ENCODE measurements around the gene KRTAP29-1. TPM values are rescaled to one million over a fixed set of nuclear protein-coding genes. Genes with fewer than 3 reads are reported as not detected.

The KRTAP29-1 gene
- polyA plus RNA-seq, 2 of the 4 experiments (the other 2 are of a cell fraction) = not detected

DNA sequence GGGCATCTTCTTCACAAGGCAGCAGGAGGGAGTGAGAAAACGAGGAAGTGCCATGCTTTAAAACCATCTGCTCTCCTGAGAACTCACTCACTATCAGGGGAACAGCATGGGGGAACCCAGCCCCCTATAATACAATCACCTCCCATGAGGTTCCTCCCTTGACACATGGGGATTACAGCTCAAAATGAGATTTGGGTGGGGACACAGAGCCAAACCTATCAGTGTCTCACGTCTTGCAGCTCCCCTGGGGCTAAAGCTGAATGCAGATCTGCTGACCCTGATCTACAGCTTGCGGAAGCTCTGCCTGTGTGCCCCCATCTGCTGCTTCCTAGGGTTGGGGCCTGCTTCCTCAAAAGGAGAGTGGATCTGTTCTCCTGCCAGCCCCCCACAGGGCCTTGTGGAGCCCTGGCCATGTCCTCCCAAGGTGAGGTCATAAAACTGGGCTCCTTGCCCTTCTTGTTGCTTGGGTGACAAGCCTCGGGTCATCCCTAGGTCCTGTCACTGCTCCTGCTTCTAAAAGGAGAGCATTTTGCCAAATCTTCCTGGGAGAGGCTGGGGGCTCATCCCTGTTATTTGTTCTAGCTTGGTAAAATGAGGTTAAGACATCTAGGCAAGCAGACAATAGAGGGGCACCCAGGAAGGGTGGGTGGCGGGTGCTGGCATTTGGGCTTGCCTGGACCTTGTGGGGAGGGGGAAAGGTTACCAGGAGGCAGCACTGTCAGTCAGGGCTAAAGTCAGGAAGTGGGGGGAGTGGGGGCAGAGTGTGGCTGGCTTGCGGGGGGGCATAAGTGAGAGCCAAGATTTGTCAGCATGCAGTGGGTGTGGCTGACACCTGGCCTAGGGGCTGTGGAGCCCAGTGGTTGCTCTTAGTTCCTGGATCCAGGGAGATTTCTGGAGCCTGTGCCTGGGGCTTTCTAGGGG lies 32.0 kb upstream of the KRTAP29-1 start (continued):
- TF ChIP-seq CBX2 (IDR thresholded peaks at IDR 0.05; ENCODE audit: borderline replicate concordance, low read depth) (no peak), EP300 (IDR thresholded peaks at IDR 0.05) (no peak), ZFP36 (IDR thresholded peaks at IDR 0.05; ENCODE audit: borderline replicate concordance, partially characterized antibody) (no peak), TP53 (CRISPR knock-in tag; IDR thresholded peaks at IDR 0.05) (no peak), ZSCAN20 (CRISPR knock-in tag; IDR thresholded peaks at IDR 0.05) (no peak)

DNA sequence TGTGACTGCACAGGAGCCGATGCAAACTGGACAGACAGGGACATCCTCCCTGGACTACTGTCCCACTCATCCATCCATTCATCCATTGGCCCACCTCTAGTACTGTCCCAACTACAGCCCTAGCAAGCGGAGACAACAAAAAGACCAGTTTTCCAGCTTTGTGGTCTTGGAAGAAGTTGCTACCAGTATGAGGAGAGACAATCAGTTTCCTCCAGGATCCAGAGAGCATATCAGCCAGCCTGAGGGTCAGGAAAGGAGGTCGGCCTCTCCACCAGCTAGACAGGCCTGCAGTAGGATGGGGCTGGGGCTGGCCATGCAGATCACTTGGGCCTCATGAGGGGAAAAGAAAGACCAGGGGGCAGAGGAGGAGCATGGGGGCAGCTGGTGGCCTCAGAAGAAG lies 31.2 kb upstream of the KRTAP29-1 start:
- FAIRE-seq (no peak), DNase-seq (ENCODE audit: low read depth in 1 of 2, low spot score in 1 of 2) (no peak), ATAC-seq (no peak)
- TF ChIP-seq ZSCAN20 (CRISPR knock-in tag; IDR thresholded peaks at IDR 0.05) = no peak
- no peak for TF ChIP-seq POLR2A (IDR thresholded peaks at IDR 0.05; ENCODE audit: low read length)
- no peak for TF ChIP-seq KDM1A (IDR thresholded peaks at IDR 0.05; ENCODE audit: low read depth)
- TF ChIP-seq HOXA7 (CRISPR knock-in tag; IDR thresholded peaks at IDR 0.05) = no peak
- Histone ChIP-seq H3K4me1 (no peaks in the 10 kb centered on the region), H3K9me3 (no peaks in the 10 kb centered on the region), H3K27ac (no peak overlapping the region), H3K4me3 (no peak overlapping the region), H3K4me2 (no peak overlapping the region)
- 89% methylated on average over 3 of the region's 3 CpGs for WGBS (ENCODE audit: missing lambda C conversion rate)
- ChIA-PET POLR2A (no interaction called here), CTCF (interaction anchor here (1.3 to 5.5 kb wide), 6 partner anchors 12 to 477 kb away, joined by 3 to 35 read pairs (median 10); no protein-coding TSS in a partner anchor)

DNA sequence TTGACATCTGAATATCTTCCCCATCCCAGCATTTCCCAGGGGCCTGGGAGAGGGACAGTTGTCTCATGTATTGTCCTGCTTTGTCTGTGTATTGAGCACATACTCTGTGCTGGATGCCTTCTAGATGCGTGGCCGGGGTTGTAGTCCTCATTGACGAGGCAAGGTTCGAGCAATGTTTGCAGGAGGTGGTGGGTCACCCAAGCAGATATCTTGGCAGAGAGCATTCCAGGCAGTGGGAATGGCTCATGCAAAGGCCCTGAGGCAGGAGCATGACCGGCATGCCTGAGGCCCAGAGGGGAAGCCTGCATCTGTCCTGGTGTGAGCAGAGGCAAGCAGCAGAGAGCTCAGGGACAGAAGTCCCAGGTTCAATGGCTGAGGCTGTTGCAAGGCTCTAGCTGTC lies 30.4 kb upstream of the KRTAP29-1 start:
- Histone ChIP-seq H3K4me1 (no peaks in the 10 kb centered on the region), H3K4me2 (no peak overlapping the region), H3K9me3 (no peaks in the 10 kb centered on the region), H3K27ac (no peak overlapping the region), H3K4me3 (no peak overlapping the region)
- DNase-seq (ENCODE audit: low read depth in 1 of 2, low spot score in 1 of 2) (no peak), FAIRE-seq (no peak), ATAC-seq (no peak)
- 87% methylated on average over 5 of the region's 5 CpGs for WGBS (ENCODE audit: missing lambda C conversion rate)
- ChIA-PET POLR2A (no interaction called here), CTCF (interaction anchor here (1.5 to 5.5 kb wide), 7 partner anchors 11 to 476 kb away, joined by 4 to 35 read pairs (median 16); no protein-coding TSS in a partner anchor)
- TF ChIP-seq, protein P1, sequence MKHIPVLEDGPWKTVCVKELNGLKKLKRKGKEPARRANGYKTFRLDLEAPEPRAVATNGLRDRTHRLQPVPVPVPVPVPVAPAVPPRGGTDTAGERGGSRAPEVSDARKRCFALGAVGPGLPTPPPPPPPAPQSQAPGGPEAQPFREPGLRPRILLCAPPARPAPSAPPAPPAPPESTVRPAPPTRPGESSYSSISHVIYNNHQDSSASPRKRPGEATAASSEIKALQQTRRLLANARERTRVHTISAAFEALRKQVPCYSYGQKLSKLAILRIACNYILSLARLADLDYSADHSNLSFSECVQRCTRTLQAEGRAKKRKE (CRISPR knock-in tag; IDR thresholded peaks at IDR 0.05; ENCODE audit: low read depth) = no peak
- TF ChIP-seq CBX8 (IDR thresholded peaks at IDR 0.05) = no peak

DNA sequence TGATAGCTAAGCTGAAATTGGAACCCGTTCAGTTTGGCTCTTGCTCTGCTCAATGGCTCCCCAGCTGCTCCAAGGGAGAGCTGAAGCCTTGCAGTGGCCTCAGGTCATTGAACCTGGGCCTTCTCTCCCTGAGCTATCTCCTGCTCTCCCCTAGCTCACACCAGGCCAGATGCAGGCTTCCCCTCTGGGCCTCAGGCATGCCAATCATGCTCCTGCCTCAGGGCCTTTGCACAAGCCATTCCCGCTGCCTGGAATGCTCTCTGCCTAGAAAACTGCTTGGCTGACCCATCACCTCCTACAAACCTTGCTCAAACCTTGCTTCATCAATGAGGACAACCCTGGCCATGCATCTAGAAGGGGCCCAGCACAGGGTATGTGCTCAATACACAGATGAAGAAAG lies 29.6 kb upstream of the KRTAP29-1 start:
- Histone ChIP-seq H3K4me2 (no peak overlapping the region), H3K27ac (no peak overlapping the region), H3K4me1 (no peaks in the 10 kb centered on the region), H3K4me3 (no peak overlapping the region), H3K9me3 (no peaks in the 10 kb centered on the region)
- TF ChIP-seq SMC3 (IDR thresholded peaks at IDR 0.05) (no peak), HOXB13 (CRISPR knock-in tag; IDR thresholded peaks at IDR 0.05; ENCODE audit: low read depth) (no peak), EHMT2 (IDR thresholded peaks at IDR 0.05; ENCODE audit: low read depth) (no peak), JUN (IDR thresholded peaks at IDR 0.05) (no peak), CBX2 (IDR thresholded peaks at IDR 0.05; ENCODE audit: borderline replicate concordance, low read depth) (no peak), MAFK (IDR thresholded peaks at IDR 0.05; ENCODE audit: partially characterized antibody) (no peak)
- TF ChIP-seq, protein P2, sequence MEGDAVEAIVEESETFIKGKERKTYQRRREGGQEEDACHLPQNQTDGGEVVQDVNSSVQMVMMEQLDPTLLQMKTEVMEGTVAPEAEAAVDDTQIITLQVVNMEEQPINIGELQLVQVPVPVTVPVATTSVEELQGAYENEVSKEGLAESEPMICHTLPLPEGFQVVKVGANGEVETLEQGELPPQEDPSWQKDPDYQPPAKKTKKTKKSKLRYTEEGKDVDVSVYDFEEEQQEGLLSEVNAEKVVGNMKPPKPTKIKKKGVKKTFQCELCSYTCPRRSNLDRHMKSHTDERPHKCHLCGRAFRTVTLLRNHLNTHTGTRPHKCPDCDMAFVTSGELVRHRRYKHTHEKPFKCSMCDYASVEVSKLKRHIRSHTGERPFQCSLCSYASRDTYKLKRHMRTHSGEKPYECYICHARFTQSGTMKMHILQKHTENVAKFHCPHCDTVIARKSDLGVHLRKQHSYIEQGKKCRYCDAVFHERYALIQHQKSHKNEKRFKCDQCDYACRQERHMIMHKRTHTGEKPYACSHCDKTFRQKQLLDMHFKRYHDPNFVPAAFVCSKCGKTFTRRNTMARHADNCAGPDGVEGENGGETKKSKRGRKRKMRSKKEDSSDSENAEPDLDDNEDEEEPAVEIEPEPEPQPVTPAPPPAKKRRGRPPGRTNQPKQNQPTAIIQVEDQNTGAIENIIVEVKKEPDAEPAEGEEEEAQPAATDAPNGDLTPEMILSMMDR (IDR thresholded peaks at IDR 0.05) = no peak
- ChIA-PET POLR2A (no interaction called here), CTCF (interaction anchor here (0.9 to 5.5 kb wide), 9 partner anchors 10 to 475 kb away, joined by 3 to 40 read pairs (median 16); no protein-coding TSS in a partner anchor)
- ATAC-seq (no peak), DNase-seq (ENCODE audit: low read depth in 1 of 2, low spot score in 1 of 2) (no peak), FAIRE-seq (no peak)
- WGBS (ENCODE audit: missing lambda C conversion rate) = 55% methylated on average over 2 of the region's 2 CpGs

Data from A549 (cell line).